NCI-H82 treated with DMSO at 0.1 percent for 48 hours (cell line): ENCODE results near the gene FNBP1.
"Not testable (repeated sequence)": the region's sequence is repeated elsewhere in the genome, so short reads cannot be mapped to it uniquely, and the experiment has no call there.

Source experiments
- DNase-seq: peaks from one replicate; lab custom pipeline; 2025; ENCODE audit not compliant: unreplicated experiment; lab: John Stamatoyannopoulos, UW

Gene FNBP1

DNA sequence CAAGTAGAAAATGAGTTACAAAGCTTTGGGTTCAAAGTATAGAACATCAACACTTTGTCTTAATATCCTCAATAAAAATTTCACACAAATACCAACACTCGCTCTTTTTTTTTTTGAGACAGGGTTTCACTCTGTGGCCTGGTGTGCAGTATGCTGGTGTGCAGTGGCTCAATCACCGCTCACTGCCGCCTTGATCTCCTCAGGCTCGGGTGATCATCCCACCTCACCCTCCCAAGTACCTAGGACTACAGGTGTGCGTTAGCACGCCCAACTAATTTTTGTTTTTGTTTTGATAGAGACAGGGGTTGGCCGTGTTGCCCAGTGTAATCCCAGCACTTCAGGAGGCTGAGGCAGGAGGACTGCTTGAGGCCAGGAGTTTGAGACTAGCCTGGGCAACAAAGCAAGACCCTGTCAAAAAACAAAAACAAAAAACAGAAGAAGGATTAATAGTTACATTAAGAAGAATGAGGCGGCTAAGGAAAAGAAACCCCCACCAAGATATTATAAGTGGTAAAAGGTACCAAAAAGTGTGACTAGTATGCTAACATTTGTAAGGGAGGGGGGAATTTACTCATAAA, 20.3 kb downstream of the FNBP1 start:
- no peak for DNase-seq

DNA sequence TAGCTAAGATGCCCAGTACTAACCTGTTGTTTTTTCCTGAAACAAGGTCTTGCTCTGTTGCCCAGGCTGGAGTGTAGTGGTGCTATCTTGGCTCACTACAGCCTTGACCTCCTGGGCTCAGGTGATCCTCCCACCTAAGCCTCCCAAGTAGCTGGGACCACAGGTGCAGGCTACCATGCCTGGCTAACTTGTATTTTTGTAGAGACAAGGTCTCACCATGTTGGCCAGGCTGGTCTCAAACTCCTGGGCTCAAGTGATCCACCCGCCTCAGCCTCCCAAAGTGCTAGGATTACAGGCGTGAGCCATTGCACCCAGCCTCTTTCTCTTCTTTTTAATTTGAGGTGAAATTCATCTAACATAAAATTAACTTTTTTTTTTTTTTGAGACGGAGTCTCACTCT, 21.1 kb downstream of the FNBP1 start:
- DNase-seq, result not testable (repeated sequence)

DNA sequence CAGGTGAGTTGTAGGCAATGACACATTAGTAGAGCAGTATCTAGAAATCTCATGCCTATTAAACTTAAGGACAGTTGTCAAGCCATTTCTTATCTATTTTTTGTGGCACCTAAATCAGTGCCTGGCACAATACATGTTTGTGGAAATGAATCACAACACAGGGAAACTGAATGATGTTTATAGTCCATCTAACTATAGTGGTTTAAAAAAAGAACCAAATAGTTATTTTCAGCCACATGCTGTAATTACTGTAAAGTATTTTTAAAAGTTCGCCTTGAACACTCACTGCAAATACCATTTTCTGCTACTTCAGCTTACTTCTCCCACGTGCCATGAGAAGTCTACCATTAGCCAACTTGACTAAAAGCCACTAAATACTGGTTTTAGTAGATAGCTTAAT, 21.9 kb downstream of the FNBP1 start:
- DNase-seq, result no peak

DNA sequence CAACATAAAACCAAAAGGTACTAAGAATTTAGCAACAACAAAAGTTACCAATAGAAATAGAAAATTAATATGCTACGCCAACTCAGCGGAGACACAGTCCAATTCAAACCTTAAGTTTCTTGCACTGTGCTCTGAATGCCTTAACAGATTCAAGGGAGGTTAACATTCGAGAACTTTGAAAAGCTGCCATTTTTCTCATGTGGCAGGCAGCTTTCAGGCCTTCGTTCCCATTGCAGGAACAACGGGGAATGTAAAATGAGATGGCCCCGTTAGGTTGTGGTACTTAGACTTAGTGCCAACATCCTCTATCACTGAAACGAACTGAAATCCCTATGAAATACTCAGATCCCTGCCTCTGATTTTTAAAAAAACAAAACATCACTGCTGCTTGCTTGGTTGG, 22.4 kb downstream of the FNBP1 start:
- DNase-seq, result no peak

DNA sequence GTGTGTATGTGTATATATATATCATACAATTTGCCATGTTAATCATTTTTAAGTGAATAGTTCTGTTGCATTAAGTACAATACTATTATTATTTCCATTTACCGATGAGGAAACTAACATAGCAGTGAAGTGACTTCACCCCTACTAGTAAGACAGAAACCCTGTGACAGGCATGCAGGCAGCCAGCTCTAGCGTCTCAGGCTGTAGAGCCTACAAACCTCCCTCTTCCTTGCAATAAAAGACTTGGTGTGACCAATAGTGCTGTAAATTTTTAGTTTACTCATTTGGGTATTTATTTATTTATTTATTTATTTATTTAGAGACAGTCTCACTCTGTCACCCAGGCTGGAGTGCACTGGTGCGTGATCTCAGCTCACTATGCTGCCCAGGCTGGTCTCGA, 24.7 kb downstream of the FNBP1 start:
- DNase-seq, result no peak

DNA sequence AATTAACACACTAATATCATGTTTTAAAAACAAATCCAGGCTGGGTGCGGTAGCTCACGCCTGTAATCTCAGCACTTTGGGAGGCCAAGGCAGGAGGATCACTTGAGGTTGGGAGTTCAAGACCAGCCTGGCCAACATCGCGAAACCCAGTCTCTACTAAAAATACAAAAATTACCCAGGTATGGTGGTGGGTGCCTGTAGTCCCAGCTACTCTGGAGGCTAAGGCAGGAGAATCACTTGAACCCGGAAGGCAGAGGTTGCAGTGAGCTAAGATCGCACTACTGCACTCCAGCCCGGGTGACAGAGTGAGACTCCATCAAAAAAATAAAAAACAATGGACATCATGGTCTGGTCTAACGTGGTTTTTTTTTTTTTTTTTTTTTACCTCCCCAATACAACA, 25.5 kb downstream of the FNBP1 start:
- not testable (repeated sequence) for DNase-seq

DNA sequence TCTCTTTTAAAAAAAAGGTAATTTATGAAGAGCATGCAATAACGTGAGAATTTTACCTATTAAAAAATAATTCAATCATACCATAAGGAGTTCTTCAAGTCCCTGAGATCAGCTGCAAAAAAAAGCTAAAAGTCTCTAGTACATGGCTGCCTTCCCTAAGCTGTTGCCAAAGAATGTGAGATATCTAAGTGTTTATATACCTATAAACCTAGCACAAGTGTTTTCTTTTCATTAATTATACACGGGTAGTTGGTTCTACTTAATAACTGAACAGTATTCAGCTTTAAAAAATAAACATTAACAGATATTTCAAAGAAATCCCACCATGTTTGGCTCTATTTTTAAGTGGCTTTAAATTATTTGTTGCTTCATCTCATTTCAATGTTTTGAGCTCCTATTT, 25.9 kb downstream of the FNBP1 start:
- no peak for DNase-seq

DNA sequence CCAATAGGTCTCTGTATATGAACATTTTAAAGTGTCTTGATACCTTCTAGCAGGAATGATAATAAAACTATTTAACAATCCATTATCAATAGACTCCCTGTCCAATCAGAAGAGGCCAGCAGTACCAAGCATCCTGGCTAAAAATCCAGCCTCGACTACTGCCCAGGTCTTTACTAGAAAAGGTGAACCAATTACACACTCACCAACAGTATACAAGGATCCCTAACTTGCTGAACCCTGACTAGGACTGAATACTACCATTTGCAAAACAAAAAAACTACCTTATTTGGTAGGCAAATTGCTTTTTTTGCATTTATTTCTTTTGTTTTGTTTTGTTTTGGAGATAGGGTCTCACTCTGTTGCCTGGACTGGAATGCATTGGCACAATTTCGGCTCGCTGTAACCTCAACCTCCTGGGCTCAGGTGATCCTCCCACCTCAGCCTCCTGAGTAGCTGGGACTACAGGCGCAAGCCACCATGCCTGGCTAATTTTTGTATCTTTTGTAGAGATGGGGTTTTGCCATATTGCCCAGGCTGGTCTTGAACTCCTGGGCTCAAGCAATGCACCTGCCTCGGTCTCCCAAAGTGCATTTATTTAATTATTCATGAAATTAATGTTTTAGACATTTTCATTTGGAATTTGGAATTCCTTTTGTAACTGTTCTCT, 27.5 kb downstream of the FNBP1 start:
- DNase-seq, result no peak

DNA sequence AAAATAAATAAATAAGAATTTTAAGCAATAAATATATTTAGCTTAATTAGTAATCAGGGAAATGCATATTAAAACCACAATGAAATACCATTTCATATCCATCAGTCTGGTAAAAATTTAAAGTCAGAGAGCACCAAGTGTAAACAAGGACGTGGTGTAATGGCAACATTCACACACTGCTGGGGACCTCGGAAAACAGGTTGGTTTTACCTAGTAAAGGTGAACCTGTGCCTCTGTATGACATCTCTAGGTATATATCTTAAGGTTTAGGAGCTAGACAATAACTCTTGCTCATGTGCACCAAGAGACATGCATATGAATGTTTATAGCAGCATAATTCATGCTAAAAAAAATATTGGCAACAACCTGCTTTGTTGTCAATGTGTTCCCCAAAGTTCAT, 29.7 kb downstream of the FNBP1 start:
- no peak for DNase-seq

DNA sequence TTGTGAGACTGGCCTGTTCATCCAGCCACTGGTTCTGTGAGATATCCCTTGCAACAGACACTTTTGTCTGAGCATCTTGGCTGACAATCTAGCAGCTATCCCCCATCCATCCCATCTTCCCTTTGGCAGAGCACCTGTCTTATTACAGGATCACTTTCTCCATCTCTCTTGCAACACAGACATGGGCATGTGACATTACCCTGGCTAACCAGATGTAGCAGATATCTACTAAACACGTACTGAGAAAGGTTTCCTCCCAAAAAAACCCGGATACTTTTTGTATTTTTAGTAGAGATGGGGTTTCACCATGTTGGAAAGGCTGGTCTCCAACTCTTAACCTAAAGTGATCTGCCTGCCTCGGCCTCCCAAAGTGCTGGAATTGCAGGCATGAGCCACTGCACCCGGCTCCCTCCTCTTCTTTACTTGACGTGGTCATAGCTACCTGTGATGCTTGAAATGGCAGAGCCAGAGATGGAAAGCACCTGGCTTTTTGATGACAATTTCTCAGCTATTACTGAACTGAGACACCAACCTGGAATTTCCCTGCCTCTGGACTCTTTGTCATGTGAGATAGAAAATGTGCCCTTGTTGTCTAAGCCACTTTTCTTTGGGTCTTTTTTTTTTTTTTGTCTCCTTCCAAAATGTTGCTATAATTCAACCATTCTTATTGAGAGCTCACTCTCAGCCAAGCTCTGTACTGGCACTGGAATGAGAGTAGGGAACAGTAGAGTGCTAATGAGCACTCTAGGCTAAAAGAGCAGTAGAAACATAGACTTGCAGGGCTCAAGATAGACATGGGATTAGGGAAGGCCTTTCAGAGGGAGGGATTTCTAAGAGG, 32.6 kb downstream of the FNBP1 start:
- DNase-seq, result no peak

DNA sequence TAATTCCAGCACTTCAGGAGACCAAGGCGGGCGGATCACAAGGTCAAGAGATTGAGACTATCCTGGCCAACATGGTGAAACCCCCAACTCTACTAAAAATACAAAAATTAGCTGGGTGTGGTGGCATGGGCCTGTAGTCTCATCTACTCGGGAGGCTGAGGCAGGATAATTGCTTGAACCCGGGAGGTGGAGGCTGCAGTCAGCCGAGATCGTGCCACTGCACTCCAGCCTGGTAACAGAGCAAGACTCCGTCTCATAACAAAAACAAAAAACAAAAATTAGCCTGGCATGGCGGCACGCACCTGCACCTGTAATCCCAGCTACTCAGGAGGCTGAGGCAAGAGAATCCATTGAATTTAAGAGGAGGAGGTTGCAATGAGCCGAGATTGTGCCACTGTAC, 33.4 kb downstream of the FNBP1 start:
- DNase-seq, result not testable (repeated sequence)

DNA sequence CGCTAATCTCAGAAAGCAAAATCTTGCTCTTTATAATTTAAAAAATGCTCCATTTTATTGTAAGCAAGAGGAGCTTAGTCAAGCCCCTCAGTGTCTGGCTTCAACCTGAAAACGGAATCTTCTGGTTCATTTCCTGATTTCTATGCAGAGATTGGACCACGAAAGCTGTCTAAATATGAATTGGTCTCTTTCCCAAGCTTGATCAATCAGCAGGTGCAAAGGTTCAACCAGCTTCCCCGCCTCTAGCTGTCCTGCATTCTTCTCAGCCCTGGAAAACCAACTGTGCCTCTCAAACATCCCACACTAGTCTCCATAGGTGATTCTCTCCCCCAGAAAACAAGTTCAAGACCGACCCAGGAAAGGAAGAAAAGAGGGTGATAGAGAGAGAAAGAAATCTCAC, 34.5 kb downstream of the FNBP1 start:
- DNase-seq, result no peak

DNA sequence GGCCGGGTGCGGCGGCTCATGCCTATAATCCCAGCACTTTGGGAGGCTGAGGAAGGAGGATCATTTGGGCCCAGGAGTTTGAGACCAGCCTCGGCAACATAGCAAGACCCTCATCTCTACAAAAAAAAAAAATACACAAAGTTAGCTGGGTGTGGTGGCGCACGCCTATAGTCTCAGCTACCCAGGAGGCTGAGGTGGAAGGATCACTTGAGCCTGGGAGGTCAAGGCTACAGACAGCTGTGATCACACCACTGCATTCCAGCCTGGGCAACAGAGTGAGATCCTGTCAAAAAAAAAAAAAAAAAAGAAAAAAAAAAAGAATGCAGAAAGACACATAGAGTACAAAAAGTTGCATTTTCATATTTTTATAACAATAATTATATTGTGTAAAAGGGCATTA, 36.0 kb downstream of the FNBP1 start:
- DNase-seq, result not testable (repeated sequence)

DNA sequence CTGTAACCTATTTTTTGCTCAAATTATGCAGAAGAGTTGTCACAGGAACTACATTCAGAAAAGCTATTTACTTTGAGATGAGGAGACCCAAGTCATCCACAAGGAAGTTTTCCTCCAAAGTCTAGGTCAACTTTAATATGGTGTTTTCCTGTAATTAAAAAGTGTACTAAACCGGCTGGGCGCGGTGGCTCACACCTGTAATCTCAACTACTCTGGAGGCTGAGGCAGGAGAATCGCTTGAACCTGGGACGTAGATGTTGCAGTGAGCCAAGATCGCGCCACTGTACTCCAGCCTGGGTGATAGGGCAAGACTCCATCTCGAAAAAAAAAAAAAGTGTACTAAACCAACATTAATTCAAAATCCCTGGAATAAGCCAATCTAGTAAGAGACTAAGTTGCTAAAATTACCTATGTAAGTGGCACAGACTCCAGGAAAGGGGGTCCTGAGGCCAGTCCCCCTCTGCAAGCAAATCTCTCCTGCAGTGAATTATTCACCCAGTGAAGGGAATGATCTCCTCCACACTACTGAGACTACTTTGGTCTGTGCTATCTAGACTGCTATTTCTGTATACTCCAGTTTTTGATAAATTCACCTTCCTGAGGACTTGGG, 38.9 kb downstream of the FNBP1 start:
- no peak for DNase-seq

DNA sequence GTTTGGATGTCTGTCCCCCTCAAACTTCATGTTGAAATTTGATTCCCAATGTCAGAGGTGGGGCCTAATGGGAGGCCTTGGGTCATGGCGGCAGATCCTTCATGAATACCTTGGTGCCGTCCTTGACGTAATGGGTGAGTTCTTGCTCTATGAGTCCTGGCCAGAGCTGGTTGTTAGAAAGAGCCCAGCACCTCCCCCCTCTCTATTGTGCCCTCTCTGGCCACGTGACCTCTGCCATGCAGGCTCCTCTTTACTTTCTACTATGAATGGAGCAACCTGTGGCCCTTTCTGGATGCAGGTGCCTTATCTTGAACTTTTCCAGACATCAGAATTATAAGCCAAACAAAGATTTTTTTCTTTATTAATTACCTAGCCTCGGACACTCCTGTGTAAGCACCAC, 40.7 kb downstream of the FNBP1 start:
- DNase-seq, result no peak

DNA sequence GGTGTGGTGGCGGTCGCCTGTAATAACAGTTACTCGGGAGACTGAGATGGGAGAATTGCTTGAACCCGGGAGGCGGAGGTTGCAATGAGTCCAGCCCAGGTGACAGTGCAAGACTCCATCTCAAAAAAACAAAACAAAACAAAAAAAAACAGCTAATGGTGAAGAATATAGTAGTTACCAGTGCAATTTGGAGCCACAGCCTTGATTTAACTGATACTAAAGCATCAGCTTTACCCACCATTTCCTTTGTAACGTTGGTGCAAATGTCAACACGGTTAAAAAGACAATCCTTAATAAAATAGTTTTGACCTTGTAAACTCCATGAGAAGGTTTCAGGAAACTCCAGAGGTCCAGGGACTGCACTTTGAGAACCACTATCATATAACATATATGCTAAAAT, 41.8 kb downstream of the FNBP1 start:
- DNase-seq, result no peak

DNA sequence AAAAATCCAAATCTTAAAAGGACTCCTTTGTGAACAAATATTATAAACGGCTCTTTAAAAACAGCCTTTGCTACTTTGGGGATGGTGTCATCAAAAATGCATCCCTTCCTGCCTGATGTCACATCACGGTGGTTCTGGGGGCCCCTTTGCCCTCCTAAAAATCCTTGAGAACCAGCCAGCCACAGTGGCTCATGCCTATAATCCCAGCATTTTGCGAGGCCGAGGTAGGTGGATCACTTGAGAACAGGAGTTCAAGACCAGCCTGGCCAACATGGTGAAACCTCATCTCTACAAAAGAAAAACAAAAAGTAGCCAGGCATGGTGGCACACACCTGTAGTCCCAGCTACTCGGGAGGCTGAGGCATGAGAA, 43.9 kb downstream of the FNBP1 start:
- DNase-seq, result no peak

DNA sequence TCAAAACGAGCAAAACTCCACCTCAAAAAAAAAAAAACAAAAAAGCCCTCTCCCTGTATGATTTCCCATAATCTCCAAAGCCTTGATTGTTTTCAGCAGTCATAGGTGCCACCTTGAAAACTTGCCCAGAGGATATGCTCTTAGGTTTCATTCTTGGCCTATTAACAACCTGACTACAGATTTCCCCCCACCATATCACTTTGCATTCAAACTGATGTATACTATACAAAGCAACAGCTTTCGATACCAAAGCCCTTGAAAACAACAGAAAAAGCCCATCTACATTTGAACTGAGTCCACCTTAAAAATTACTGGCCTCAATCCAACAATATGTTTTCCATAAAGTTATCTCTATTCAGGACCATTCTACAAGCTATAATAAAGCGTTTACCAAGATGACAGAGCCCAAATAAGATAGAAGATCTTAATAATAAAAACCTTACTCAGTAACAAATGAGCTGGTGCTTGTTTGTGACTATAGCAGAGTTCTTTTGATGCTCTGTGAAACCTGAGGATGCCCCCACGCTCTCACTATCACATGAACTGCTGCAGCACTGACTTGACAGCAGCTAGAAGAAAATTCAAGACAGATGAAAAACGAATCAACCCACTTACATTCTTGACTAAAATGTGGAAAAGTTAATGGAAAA, 44.4 kb downstream of the FNBP1 start:
- no peak for DNase-seq

DNA sequence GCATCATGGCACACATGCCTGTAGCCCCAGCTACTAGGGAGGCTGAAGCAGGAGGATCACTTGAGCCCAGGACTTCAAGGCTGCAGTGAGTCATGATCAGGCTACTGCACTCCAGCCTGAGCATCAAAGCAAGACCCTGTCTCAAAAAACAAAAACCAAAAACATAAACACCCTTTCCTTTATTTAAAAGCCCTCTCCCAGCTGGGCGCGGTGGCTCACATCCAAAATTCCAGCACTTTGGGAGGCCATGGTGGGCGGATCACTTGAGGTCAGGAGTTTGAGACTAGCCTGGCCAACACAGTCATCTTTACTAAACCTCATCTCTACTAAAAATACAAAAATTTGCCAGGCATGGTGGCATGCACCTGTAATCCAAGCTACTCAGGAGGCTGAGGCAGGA, 45.3 kb downstream of the FNBP1 start:
- not testable (repeated sequence) for DNase-seq

DNA sequence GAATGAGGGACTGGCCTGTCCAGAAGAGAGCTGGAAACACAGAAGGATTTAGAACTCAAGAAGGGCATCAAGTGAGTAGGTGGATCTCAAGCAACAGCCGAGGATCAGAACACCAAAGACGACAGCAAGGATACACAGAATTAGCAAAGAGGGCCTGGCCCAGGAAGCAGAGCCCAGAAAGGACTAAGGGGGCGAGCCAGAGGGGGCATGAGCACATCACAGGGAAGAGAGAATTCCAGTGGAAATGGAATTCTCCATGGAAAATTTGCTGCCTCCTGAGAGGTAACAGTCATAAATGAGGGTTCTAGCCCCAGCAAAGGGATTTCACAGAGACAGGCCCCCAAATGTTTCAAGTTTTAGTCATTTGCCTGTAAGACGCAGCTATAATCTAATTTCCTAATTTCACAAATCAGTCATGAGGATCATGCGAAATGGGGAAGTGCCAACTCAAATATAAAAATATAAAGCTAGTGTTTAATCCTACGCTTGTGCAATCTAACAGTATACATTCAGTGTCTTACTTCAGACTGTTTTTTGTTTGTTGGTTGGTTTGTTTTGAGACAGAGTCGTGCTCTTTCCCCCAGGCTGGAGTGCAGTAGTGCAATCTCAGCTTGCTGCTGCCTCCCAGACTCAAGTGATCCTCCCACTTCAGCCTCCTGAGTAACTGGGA, 46.7 kb downstream of the FNBP1 start:
- DNase-seq, result no peak
